ENCODE measurements around the gene SPAG8.

Gene SPAG8

DNA sequence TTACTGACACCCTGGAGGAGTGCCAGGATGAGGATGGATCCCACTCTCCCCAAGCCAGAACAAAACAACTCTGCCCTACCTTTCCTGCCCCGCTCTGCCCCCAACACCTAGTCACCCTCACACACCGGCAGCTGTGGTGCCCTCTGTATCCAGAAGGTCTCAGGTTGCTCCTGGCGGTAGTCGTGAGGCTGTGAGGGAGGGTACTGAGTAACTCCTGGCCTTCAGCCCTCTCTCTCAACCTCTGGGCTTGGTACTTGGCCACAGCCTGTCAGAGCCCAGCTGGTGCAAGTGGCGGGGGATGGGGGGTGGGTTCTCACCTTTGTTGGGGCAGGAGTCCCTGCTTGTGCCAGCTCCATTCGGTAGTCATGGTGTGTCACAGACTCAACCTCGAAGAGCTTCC lies 1.9 kb downstream of the SPAG8 start:
- no peak overlapping the region for H3K27ac ChIP-seq
- H3K4me3 ChIP-seq (ENCODE audit: low read depth, low read length): no peak overlapping the region
- DNase-seq: no peak
- no peaks in the 10 kb centered on the region for H3K27me3 ChIP-seq (ENCODE audit: insufficient read depth, low read depth, severe bottlenecking)
- TF ChIP-seq, protein P1, sequence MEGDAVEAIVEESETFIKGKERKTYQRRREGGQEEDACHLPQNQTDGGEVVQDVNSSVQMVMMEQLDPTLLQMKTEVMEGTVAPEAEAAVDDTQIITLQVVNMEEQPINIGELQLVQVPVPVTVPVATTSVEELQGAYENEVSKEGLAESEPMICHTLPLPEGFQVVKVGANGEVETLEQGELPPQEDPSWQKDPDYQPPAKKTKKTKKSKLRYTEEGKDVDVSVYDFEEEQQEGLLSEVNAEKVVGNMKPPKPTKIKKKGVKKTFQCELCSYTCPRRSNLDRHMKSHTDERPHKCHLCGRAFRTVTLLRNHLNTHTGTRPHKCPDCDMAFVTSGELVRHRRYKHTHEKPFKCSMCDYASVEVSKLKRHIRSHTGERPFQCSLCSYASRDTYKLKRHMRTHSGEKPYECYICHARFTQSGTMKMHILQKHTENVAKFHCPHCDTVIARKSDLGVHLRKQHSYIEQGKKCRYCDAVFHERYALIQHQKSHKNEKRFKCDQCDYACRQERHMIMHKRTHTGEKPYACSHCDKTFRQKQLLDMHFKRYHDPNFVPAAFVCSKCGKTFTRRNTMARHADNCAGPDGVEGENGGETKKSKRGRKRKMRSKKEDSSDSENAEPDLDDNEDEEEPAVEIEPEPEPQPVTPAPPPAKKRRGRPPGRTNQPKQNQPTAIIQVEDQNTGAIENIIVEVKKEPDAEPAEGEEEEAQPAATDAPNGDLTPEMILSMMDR (IDR thresholded peaks at IDR 0.05; ENCODE audit: low read depth, low read length): no peak
- H3K36me3 ChIP-seq: peaks cover 51% of the 10 kb centered on the region
- no peaks in the 10 kb centered on the region for H3K9me3 ChIP-seq (ENCODE audit: severe bottlenecking)

DNA sequence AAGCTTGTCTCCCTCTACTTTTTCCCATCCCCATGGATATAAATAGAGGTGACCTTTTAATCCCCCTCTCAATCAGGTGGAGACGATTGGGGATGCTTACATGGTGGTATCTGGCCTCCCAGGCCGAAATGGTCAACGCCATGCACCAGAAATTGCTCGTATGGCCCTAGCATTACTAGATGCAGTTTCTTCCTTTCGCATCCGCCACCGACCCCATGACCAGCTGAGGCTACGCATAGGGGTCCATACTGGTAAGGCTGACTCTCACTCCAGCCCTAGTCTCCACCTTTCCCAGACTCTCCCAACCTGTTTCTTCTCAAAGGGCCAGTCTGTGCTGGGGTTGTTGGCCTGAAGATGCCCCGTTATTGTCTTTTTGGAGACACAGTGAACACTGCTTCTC lies 3.6 kb downstream of the SPAG8 start:
- no peak for DNase-seq
- Histone ChIP-seq H3K9me3 (ENCODE audit: severe bottlenecking) (no peaks in the 10 kb centered on the region), H3K27ac (no peak overlapping the region), H3K27me3 (ENCODE audit: insufficient read depth, low read depth, severe bottlenecking) (no peaks in the 10 kb centered on the region), H3K4me3 (ENCODE audit: low read depth, low read length) (no peak overlapping the region), H3K36me3 (peaks cover 55% of the 10 kb centered on the region)
- TF ChIP-seq, protein P1 (IDR thresholded peaks at IDR 0.05; ENCODE audit: low read depth, low read length): no peak

GRCh38 chr9:35806101-35806500 lies 6.0 kb downstream of the SPAG8 start:
- no peak overlapping the region for H3K4me3 ChIP-seq (ENCODE audit: low read depth, low read length)
- peaks cover 76% of the 10 kb centered on the region for H3K36me3 ChIP-seq
- H3K27me3 ChIP-seq (ENCODE audit: insufficient read depth, low read depth, severe bottlenecking): no peaks in the 10 kb centered on the region
- no peak for DNase-seq
- no peaks in the 10 kb centered on the region for H3K9me3 ChIP-seq (ENCODE audit: severe bottlenecking)
- TF ChIP-seq, protein P1 (IDR thresholded peaks at IDR 0.05; ENCODE audit: low read depth, low read length): no peak
- H3K27ac ChIP-seq: no peak overlapping the region

- Histone ChIP-seq H3K27me3 (ENCODE audit: insufficient read depth, low read depth, severe bottlenecking) (no peaks in the 10 kb centered on the region), H3K36me3 (peaks cover 80% of the 10 kb centered on the region), H3K4me3 (ENCODE audit: low read depth, low read length) (no peak overlapping the region), H3K27ac (no peak overlapping the region), H3K9me3 (ENCODE audit: severe bottlenecking) (no peaks in the 10 kb centered on the region)
- TF ChIP-seq, protein P1 (IDR thresholded peaks at IDR 0.05; ENCODE audit: low read depth, low read length): no peak
- no peak for DNase-seq
Measured at GRCh38 chr9:35801328-35802128, 10.5 kb downstream of the SPAG8 start.

- H3K9me3 ChIP-seq (ENCODE audit: severe bottlenecking): no peaks in the 10 kb centered on the region
- H3K27me3 ChIP-seq (ENCODE audit: insufficient read depth, low read depth, severe bottlenecking): no peaks in the 10 kb centered on the region
- H3K36me3 ChIP-seq: peaks cover 77% of the 10 kb centered on the region
- TF ChIP-seq, protein P1 (IDR thresholded peaks at IDR 0.05; ENCODE audit: low read depth, low read length): no peak
- no peak overlapping the region for H3K27ac ChIP-seq
- no peak overlapping the region for H3K4me3 ChIP-seq (ENCODE audit: low read depth, low read length)
- DNase-seq: no peak
Measured at GRCh38 chr9:35800530-35800929, 11.5 kb downstream of the SPAG8 start.

Measured in WERI-Rb-1 (cell line).